Hepatocyte (in vitro differentiated cells): Measurements from ENCODE around the gene SRGAP2.
"Not testable (repeated sequence)": the region's sequence is repeated elsewhere in the genome, so short reads cannot be mapped to it uniquely, and the experiment has no call there.

Source experiments
- EZH2 ChIP-seq: fragments of 200-600 bp; sonication (generic); IDR thresholded peaks from 2 replicates; pipeline ENCODE4 v1.6.1; 2016; ENCODE audit warnings: antibody characterized with exemption, mild to moderate bottlenecking, borderline replicate concordance
- EZH2phosphoT487 ChIP-seq: fragments of 200-600 bp; sonication (generic); IDR thresholded peaks from one replicate; pipeline ENCODE4 v1.6.1; 2018; ENCODE audit warnings: antibody characterized with exemption, mild to moderate bottlenecking, low read depth, moderate library complexity; ENCODE audit not compliant: unreplicated experiment, severe bottlenecking
- TF ChIP-seq, protein P1 (sequence below): fragments of 200-600 bp; sonication (generic); IDR thresholded peaks from 2 replicates; pipeline ENCODE4 v1.5.1; 2016; ENCODE audit warnings: antibody characterized with exemption, mild to moderate bottlenecking; ENCODE audit not compliant: poor library complexity

DNA sequence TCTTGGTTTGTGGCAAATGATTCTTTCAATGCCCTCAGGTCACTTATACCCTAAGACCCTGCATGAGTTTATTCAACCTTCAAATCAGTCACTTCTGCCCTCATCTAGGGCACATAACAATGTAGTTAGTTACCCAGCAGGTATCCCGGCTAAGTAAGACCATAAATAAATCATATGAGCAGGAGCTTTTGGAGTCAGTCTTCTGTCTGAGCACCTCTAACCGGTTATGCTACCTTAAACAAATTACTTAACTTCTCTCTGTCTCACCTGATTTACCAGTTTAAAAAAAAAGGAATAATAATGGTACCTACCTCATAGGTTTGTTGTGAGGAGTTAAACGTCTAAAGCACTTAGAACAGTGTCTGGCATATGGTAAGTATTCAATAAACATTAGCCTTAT is 17.6 kb upstream of the SRGAP2 start:
- TF ChIP-seq, protein P1, sequence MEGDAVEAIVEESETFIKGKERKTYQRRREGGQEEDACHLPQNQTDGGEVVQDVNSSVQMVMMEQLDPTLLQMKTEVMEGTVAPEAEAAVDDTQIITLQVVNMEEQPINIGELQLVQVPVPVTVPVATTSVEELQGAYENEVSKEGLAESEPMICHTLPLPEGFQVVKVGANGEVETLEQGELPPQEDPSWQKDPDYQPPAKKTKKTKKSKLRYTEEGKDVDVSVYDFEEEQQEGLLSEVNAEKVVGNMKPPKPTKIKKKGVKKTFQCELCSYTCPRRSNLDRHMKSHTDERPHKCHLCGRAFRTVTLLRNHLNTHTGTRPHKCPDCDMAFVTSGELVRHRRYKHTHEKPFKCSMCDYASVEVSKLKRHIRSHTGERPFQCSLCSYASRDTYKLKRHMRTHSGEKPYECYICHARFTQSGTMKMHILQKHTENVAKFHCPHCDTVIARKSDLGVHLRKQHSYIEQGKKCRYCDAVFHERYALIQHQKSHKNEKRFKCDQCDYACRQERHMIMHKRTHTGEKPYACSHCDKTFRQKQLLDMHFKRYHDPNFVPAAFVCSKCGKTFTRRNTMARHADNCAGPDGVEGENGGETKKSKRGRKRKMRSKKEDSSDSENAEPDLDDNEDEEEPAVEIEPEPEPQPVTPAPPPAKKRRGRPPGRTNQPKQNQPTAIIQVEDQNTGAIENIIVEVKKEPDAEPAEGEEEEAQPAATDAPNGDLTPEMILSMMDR: not testable (repeated sequence)
- TF ChIP-seq EZH2phosphoT487, EZH2: not testable (repeated sequence)
